ENCODE results near the gene CASKIN2.

DNA sequence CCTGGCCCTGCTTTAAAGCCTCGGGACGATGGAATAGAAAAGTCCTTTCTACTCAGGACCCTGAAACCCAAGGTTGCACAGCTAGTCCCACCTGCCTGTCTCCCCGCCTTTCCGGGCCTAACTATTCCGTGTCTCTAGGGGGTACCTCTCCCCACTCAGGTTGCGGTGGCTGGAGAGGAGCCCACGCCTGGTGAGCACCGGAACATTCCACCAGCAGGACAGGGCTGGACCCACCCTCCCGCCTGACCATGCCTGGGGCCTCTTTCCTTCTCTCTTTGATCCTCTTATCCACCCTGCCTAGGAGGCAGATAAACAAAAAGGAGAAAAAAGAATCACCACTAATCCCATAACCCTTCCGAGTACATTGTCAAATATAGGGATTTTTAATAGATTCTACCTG lies 21.0 kb upstream of the CASKIN2 start:
- TF ChIP-seq CTCF (IDR thresholded peaks at IDR 0.05; ENCODE audit: low read depth, low read length, missing input control) (no peak), EGR1 (IDR thresholded peaks at IDR 0.05; ENCODE audit: low read depth in 2 of 2) (no peak), RXRA (IDR thresholded peaks at IDR 0.05) (no peak), GABPA (IDR thresholded peaks at IDR 0.05 in 1 of 2, conservative IDR thresholded peaks at IDR 0.05 in 1 of 2) (no peak), SP1 (IDR thresholded peaks at IDR 0.05) (no peak), TAF1 (conservative IDR thresholded peaks at IDR 0.05) (no peak), FOXA1 (IDR thresholded peaks at IDR 0.05) (no peak), ATF3 (IDR thresholded peaks at IDR 0.05) (no peak), MAX (IDR thresholded peaks at IDR 0.05) (no peak)
- TF ChIP-seq, protein P1, sequence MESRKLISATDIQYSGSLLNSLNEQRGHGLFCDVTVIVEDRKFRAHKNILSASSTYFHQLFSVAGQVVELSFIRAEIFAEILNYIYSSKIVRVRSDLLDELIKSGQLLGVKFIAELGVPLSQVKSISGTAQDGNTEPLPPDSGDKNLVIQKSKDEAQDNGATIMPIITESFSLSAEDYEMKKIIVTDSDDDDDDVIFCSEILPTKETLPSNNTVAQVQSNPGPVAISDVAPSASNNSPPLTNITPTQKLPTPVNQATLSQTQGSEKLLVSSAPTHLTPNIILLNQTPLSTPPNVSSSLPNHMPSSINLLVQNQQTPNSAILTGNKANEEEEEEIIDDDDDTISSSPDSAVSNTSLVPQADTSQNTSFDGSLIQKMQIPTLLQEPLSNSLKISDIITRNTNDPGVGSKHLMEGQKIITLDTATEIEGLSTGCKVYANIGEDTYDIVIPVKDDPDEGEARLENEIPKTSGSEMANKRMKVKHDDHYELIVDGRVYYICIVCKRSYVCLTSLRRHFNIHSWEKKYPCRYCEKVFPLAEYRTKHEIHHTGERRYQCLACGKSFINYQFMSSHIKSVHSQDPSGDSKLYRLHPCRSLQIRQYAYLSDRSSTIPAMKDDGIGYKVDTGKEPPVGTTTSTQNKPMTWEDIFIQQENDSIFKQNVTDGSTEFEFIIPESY (IDR thresholded peaks at IDR 0.05), result no peak

All from liver (tissue), 3 donors.